Measurements from ENCODE around the gene MS4A6A. TPM values are rescaled to one million over a fixed set of nuclear protein-coding genes. Genes with fewer than 3 reads are reported as not detected.
A peak's percentile ranks its signal among the peaks of the same experiment; 100 is the strongest.
"Not testable (repeated sequence)": the region's sequence is repeated elsewhere in the genome, so short reads cannot be mapped to it uniquely, and the experiment has no call there.

Gene MS4A6A, protein sequence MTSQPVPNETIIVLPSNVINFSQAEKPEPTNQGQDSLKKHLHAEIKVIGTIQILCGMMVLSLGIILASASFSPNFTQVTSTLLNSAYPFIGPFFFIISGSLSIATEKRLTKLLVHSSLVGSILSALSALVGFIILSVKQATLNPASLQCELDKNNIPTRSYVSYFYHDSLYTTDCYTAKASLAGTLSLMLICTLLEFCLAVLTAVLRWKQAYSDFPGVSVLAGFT
- not detected for total RNA-seq

DNA sequence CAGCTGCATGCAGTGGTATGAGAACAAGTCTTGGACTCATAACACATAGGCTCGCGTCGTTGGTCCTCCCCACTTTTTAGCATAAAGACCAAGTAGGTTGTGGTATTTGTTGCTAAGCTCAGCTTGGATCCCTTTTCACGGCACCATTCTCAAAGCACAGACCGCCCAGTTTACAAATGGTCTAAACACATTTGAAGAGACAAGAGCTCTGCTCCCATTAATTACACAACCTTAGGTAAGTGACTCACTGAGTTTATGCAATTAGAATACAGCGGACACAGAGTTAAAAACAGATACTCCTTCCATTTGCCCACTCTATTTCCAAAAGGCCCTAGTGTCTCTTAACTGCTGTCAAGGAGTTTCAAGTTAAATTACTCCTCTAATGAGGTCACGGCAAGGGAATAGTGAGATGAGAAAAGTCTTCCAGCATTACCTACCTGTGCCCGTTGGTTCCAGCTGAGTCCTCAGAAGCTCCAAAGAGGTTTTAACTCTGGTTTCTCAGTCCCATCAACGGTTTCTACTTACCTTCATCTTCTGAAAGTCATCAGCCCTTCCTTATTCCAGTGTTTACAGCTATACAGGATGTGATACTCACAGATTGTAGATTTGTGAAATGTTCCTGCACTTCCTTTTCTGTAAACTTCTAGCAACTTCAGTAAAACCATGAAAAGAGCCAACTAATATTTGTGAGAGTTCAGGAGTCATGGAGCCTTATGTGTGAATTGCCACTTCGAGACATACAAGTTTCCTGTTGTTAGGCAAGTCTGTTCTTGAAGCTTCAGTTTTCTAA is at the start of gene MS4A6A:
TSS of gene MS4A6A (minus strand) at position 543 of the 790 bp plus-strand sequence. CDS start 1,356 bp downstream, outside the sequence.
- H3K36me3 Mint-ChIP-seq (ENCODE audit: low read depth) = no peaks in the 10 kb centered on the region

DNA sequence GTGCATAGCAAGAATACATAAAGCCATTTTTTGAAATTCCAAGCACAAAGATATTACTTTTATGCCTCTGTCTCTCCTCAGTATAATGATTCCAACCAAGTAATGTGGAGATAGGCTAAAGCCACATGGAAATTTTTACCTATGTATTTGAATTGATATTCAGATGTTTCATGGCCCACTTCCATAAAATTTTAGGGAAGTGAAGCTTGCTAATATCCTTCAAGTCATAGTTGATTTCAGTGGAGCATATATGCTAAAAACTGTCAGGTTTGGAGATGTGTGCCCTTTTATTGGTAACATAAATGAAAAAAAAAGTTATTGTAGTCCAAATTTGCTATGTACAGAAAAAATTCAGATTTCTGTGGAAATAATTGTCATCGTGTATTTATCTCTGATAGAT is 47.8 kb upstream of the MS4A6A start:
- Mint-ChIP-seq H3K9me3 (no peaks in the 10 kb centered on the region), H3K27ac (no peak overlapping the region), H3K4me3 (no peak overlapping the region), H3K27me3 (peaks cover 23% of the 10 kb centered on the region), H3K36me3 (ENCODE audit: low read depth) (no peaks in the 10 kb centered on the region), H3K4me1 (no peaks in the 10 kb centered on the region)
- no peak for ATAC-seq (replicated peaks)

More for the DNA sequence above, at the start of gene MS4A6A:
- Mint-ChIP-seq H3K4me3 (no peak within 1 kb of the TSS), H3K27me3 (peaks cover 28% of the 10 kb centered on the region), H3K27ac (no peak within 1 kb of the TSS), H3K9me3 (peaks cover 6% of the 10 kb centered on the region), H3K4me1 (no peaks in the 10 kb centered on the region)
- ATAC-seq (replicated peaks) = no peak

DNA sequence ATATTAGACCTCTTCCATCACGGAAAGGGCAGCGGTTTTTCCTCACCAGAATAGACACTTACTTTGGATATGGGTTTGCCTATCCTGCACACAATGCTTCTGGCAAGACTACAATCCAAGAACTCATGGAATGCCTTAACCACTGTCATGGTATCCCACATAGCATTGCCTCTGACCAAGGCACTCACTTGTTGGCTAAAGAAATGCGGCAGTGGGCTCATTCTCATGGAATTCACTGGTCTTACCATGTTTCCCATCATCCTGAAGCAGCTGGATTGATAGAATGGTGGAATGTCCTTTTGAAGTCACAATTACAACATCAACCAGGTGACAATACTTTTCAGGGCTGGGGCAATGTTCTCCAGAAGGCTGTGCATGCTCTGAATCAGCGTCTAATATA is 39.3 kb upstream of the MS4A6A start:
- ATAC-seq (replicated peaks) = no peak
- Mint-ChIP-seq H3K36me3 (ENCODE audit: low read depth) (no peaks in the 10 kb centered on the region), H3K4me3 (no peak overlapping the region), H3K4me1 (no peaks in the 10 kb centered on the region), H3K9me3 (no peaks in the 10 kb centered on the region), H3K27ac (no peak overlapping the region), H3K27me3 (peaks cover 17% of the 10 kb centered on the region)

DNA sequence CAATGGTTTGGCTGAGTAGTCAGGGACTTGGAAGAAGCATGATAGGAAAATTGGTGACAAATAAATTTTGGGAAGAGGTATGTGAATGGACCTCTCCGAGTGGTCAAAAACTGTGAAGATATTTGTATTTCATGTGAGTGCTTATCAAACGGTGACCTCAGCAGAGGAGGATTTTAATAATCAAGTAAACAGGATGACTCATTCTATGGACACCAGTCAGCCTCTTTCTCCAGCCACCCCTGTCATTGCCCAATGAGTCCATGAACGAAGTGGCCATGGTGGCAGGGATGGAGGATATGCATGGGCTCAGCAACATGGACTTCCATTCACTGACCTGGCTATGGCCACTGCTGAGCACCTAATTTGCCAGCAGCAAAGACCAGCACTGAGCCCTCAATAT is 38.8 kb upstream of the MS4A6A start:
- ATAC-seq (replicated peaks) = no peak
- H3K4me3 Mint-ChIP-seq = no peak overlapping the region
- H3K27me3 Mint-ChIP-seq = peaks cover 17% of the 10 kb centered on the region
- H3K4me1 Mint-ChIP-seq = no peaks in the 10 kb centered on the region
- no peaks in the 10 kb centered on the region for H3K9me3 Mint-ChIP-seq
- no peaks in the 10 kb centered on the region for H3K36me3 Mint-ChIP-seq (ENCODE audit: low read depth)
- H3K27ac Mint-ChIP-seq = no peak overlapping the region

DNA sequence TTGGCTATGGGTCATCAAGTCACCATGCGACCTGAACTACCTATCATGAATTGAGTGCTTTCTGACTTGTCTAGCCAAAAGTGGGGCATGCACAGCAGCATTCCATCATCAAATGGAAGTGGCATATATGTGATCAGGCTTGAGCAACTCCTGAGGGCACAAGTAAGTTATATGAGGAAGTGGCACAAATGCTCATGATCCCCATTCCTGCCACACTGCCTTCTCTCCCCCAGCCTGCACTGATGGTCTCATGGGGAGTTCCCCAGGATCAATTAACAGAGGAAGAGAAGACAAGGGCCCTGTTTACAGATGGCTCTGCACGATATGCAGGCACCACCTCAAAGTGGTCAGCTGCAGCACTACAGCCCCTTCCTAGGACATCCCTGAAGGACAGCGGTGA is 38.3 kb upstream of the MS4A6A start:
- H3K9me3 Mint-ChIP-seq = no peaks in the 10 kb centered on the region
- no peaks in the 10 kb centered on the region for H3K36me3 Mint-ChIP-seq (ENCODE audit: low read depth)
- peaks cover 18% of the 10 kb centered on the region for H3K27me3 Mint-ChIP-seq
- ATAC-seq (replicated peaks) = no peak
- no peak overlapping the region for H3K4me3 Mint-ChIP-seq
- no peaks in the 10 kb centered on the region for H3K4me1 Mint-ChIP-seq
- no peak overlapping the region for H3K27ac Mint-ChIP-seq

DNA sequence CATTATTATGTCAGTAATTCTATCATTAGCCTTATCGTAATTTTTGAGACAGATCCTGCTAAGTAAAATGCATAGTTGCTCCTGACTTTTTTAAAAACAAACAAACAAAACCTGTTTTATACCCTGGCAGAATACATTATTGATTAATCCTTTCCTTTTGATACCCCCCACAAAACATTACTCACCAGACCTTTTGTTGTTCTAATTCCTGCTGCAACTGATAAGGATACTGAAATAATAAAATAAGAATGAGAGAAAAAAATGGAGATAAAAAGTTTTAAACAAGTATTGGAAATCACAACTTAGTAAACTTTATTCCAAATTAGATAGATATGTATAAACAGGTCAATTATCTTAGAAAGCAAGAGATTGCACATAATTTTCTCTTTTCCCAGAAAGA is 31.5 kb upstream of the MS4A6A start:
- no peaks in the 10 kb centered on the region for H3K4me1 Mint-ChIP-seq

DNA sequence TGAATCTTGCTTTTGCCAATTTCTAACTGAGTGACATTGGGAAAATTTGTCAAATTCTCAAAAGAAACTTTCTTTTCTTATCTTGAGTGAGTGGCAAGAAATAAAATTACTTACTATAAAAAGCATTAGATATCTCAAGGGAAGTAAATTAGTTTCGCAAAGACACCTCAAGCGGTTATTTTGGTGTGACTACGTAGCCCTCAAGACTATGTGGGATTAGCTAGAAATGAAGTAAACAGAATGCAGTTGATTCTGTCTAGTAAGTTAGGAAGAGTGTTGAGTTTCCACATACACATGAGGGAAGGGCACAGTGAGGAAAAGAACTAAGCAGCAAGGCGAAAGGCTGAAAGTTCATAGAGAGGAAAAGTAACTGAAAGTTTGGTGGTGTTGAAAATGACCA is 28.3 kb upstream of the MS4A6A start:
- H3K4me3 Mint-ChIP-seq = no peak overlapping the region
- H3K27me3 Mint-ChIP-seq = peaks cover 24% of the 10 kb centered on the region
- H3K27ac Mint-ChIP-seq = no peak overlapping the region
- no peaks in the 10 kb centered on the region for H3K36me3 Mint-ChIP-seq (ENCODE audit: low read depth)
- H3K9me3 Mint-ChIP-seq = no peaks in the 10 kb centered on the region
- no peak for ATAC-seq (replicated peaks)
- no peaks in the 10 kb centered on the region for H3K4me1 Mint-ChIP-seq

More for the DNA sequence above, 31.5 kb upstream of the MS4A6A start:
- Mint-ChIP-seq H3K4me3 (no peak overlapping the region), H3K27ac (no peak overlapping the region), H3K36me3 (ENCODE audit: low read depth) (no peaks in the 10 kb centered on the region), H3K9me3 (no peaks in the 10 kb centered on the region), H3K27me3 (peaks cover 18% of the 10 kb centered on the region)
- ATAC-seq (replicated peaks) = no peak

DNA sequence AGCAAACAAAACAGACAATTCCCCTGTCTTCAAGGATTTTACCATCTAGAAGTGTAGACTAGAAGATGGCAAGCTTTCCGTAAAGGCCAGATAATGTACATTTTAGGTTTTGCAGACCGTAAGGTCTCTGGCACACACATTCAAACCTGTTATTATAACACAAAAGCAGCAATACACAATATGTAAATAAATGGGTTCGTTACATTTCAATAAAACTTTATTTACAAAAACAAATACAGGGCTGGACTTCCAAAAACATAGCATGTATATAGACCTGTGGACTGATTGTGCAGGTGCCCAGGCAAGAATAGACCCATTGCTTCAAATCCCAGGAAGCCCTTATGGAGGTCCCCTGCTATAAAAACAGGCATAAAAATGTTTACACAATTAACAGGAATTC is 27.1 kb upstream of the MS4A6A start:
- H3K4me1 Mint-ChIP-seq = no peaks in the 10 kb centered on the region
- H3K36me3 Mint-ChIP-seq (ENCODE audit: low read depth) = no peaks in the 10 kb centered on the region
- no peak for ATAC-seq (replicated peaks)
- H3K4me3 Mint-ChIP-seq = no peak overlapping the region
- no peaks in the 10 kb centered on the region for H3K9me3 Mint-ChIP-seq
- H3K27ac Mint-ChIP-seq = no peak overlapping the region
- peaks cover 21% of the 10 kb centered on the region for H3K27me3 Mint-ChIP-seq

DNA sequence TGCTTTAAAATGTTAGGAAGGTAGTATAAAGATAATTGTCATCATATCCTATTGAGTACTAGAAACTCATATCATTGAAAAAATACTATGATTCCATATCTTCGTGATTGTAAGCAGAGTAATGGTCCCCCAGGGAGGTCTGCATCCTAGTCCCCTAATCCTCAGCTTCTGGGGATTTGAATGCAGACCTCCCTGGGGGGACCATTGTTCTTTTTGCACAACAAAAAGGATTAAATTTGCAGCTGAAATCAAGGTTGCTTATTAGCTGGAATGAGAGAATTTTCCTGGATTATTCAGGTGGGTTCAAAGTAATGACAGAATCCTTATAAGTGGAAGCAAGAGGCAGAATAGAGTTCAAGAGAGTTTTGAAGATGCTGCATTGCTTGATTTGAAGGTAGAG is 26.1 kb upstream of the MS4A6A start:
- H3K27ac Mint-ChIP-seq = no peak overlapping the region
- no peak overlapping the region for H3K4me3 Mint-ChIP-seq
- H3K36me3 Mint-ChIP-seq (ENCODE audit: low read depth) = no peaks in the 10 kb centered on the region
- H3K9me3 Mint-ChIP-seq = no peaks in the 10 kb centered on the region
- H3K27me3 Mint-ChIP-seq = peaks cover 25% of the 10 kb centered on the region
- no peak for ATAC-seq (replicated peaks)
- H3K4me1 Mint-ChIP-seq = no peaks in the 10 kb centered on the region

DNA sequence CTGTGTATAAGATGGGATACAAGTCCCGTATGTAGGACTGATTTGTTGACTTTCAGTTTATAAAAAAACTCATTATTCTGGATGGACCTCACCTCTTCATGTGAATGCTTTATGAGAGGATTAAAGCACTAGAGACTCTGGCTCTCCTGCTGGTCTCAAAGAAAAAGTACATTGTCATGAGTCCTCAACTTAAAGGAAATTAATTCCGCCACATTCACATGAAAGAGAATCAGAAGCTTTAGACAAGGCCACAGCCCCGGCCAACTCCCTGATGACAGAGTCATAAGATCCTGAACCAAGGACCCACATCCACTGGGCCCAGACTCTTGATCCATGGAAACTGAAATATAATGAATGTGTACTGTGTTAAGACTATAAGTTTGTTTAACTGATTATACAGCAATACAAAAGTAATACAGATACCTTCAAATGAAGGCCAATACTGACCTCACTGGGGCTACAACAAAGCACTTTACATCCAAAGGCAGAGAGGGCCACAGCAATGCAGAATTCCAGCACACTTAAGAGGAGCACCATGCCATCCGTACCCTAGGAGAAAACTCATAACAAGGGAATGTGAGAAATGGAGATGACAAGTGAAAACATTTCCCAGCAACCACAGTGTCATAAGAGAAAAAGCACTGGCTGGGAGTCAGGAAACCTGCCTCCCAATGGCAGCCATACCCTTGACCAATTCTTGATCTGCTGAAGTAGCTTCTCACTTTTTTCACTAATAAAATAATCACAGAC is 25.4 kb upstream of the MS4A6A start:
- no peak overlapping the region for H3K27ac Mint-ChIP-seq
- H3K9me3 Mint-ChIP-seq = no peaks in the 10 kb centered on the region
- no peaks in the 10 kb centered on the region for H3K4me1 Mint-ChIP-seq
- ATAC-seq (replicated peaks) = no peak
- H3K36me3 Mint-ChIP-seq (ENCODE audit: low read depth) = no peaks in the 10 kb centered on the region
- peaks cover 23% of the 10 kb centered on the region for H3K27me3 Mint-ChIP-seq
- no peak overlapping the region for H3K4me3 Mint-ChIP-seq

DNA sequence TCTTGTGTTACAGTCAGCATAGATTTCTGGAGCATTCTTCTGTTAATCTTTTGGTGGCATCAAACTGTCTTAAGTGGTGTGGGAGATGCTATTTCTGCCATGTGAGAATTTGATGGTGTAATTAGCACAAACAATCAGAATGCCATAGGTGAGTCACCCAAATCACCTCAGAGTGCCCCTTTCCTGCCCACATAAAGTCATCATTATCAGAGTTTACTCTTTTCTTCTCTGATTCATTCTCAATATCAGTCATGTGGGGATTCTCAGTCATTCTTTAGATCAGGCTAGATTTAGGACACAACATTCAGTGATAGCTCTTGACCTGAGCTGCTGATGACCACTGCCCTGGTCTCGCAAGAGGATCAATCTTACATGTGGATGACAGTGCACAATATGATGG is 23.7 kb upstream of the MS4A6A start:
- H3K4me1 Mint-ChIP-seq = no peaks in the 10 kb centered on the region
- peak; percentile 88 for ATAC-seq (replicated peaks)
- H3K27ac Mint-ChIP-seq = no peak overlapping the region
- no peaks in the 10 kb centered on the region for H3K9me3 Mint-ChIP-seq
- H3K27me3 Mint-ChIP-seq = peaks cover 19% of the 10 kb centered on the region
- no peak overlapping the region for H3K4me3 Mint-ChIP-seq
- no peaks in the 10 kb centered on the region for H3K36me3 Mint-ChIP-seq (ENCODE audit: low read depth)

DNA sequence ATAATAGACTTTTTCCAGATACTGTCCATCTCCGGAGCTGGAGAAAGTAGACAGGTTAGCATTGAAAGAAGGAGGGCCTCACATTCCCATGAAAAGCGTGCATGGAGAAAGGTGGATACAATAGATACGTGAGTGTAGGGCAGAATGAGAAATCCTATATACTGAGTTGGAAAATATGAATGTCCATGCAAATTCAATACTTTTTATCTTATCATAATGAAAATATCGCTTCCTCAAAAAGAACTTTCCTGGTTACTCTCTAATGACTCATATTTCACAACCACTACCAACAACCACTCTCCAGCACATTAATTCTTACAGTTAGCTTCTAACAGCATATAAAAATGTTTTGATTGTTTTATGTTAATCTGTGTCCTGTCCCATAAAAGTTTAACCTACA is 22.0 kb upstream of the MS4A6A start:
- H3K4me1 Mint-ChIP-seq = no peaks in the 10 kb centered on the region
- ATAC-seq (replicated peaks) = peak; percentile 34
- H3K36me3 Mint-ChIP-seq (ENCODE audit: low read depth) = no peaks in the 10 kb centered on the region
- no peak overlapping the region for H3K27ac Mint-ChIP-seq
- no peaks in the 10 kb centered on the region for H3K9me3 Mint-ChIP-seq
- peaks cover 16% of the 10 kb centered on the region for H3K27me3 Mint-ChIP-seq
- H3K4me3 Mint-ChIP-seq = no peak overlapping the region

DNA sequence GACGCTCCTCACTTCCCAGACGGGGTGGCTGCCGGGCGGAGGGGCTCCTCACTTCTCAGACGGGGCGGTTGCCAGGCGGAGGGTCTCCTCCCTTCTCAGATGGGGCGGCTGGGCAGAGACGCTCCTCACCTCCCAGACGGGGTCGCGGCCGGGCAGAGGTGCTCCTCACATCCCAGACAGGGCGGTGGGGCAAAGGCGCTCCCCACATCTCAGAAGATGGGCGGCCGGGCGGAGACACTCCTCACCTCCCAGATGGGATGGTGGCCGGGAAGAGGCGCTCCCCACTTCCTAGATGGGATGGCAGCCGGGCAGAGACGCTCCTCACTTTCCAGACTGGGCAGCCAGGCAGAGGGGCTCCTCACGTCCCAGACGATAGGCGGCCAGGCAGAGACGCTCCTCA is 18.5 kb upstream of the MS4A6A start:
- ATAC-seq (replicated peaks); H3K36me3 Mint-ChIP-seq (ENCODE audit: low read depth); H3K4me1 Mint-ChIP-seq; H3K4me3 Mint-ChIP-seq; H3K9me3 Mint-ChIP-seq; H3K27ac Mint-ChIP-seq: not testable (repeated sequence)
- H3K27me3 Mint-ChIP-seq = peaks cover 16% of the 10 kb centered on the region

DNA sequence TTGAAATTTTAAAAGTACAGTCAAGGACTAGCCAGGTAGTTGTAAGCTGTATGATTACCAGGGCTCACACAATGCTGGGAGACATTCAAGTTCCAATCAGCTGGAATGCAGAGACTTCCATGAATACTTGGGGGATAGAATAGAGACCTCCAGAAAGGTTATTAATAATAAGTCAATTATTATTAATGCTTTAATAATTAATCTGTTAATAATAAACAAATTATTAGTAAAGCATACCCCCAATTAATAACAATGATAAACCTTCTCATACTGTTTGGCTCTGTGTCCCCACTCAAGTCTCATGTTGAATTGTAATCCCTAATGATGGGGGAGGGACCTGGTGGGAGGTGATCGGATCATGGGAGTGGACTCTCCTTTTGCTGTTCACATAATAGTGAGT is 14.6 kb upstream of the MS4A6A start:
- no peaks in the 10 kb centered on the region for H3K4me1 Mint-ChIP-seq
- ATAC-seq (replicated peaks) = no peak

DNA sequence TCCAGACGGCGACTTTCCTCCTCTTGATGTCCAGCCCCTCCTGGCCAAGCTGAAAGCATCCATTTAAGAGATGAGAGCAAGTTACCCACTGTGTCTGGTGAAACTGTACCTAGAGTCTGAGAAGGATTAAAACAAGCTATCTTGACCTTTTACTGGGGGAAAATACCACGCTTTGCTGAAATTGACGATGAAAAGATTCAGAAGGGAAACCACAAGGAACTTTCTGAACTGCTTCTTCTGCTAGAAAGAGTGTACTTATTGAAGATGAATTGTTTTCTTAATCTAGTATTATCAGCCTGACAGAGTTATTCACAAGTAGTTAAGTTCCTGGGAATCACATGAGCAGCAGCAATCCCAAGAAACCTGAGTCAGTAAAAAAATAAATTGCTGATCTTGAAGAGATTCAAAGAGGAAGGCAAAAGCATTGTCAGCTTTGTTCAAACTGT is 13.1 kb upstream of the MS4A6A start:
- no peak overlapping the region for H3K27ac Mint-ChIP-seq
- no peaks in the 10 kb centered on the region for H3K9me3 Mint-ChIP-seq
- H3K36me3 Mint-ChIP-seq (ENCODE audit: low read depth) = no peaks in the 10 kb centered on the region
- no peak overlapping the region for H3K4me3 Mint-ChIP-seq
- no peaks in the 10 kb centered on the region for H3K4me1 Mint-ChIP-seq
- peaks cover 22% of the 10 kb centered on the region for H3K27me3 Mint-ChIP-seq
- ATAC-seq (replicated peaks) = peak; percentile 23

More for the DNA sequence above, 14.6 kb upstream of the MS4A6A start:
- Mint-ChIP-seq H3K27me3 (peaks cover 22% of the 10 kb centered on the region), H3K36me3 (ENCODE audit: low read depth) (no peaks in the 10 kb centered on the region), H3K9me3 (no peaks in the 10 kb centered on the region), H3K4me3 (no peak overlapping the region), H3K27ac (no peak overlapping the region)

Data from activated T-helper 17 cell treated with anti-CD3 and anti-CD28 coated beads, Interleukin-2, amount 50 U/mL, for 72 hours (primary cell).